ENCODE data around the gene SEMA7A.

Gene SEMA7A

GRCh38 chr15:74424901-74425528, 8.7 kb downstream of the SEMA7A start:
- H3K27me3 Mint-ChIP-seq (ENCODE audit: low read depth), result peaks cover 13% of the 10 kb centered on the region
- H3K36me3 Mint-ChIP-seq (ENCODE audit: low read depth), result no peaks in the 10 kb centered on the region
- no peaks in the 10 kb centered on the region for H3K9me3 Mint-ChIP-seq

DNA sequence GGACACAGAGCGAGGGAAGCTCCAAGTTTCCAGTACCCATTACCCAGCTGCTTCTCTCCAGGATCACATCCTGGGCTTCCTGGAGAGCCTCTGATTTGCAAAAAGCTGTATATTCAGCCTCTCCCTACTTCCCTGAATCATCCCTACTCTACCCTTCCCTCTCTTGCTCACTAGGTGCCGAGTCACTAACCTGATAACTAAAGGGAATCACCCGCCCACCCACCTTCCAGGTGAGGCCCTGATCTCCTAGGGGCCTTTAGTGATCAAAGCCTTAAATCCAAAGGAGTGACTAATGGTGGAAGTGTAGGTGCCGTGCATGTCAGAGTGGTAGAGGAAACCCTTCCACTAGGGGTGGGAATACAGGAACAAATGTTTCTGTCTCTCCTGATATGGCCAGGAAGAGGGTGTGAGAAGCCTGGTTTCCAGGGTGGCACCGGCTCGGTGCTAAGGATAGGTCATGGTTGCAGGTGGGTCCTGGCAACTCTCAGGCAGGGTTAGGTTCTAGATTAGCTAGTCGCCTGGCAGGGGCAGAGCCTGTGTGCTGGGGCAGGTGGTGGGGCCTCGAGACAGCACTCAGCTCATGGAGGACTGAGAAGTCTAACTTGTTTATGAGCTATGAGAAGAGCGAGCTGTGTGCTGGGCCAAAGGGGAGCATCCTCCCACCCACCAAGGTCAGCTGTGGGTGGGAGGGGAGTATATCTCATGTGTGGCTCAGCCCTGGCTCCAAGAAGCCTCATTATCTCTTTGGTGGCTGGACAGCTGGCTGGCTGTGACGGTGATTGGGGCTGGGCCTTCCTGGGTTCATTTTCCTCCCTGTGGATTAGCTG, 10.1 kb downstream of the SEMA7A start:
- TF ChIP-seq CTCF (IDR thresholded peaks at IDR 0.05; ENCODE audit: unreplicated experiment in 3 of 3), result no peak
- H3K4me1 Mint-ChIP-seq, result peaks cover 63% of the 10 kb centered on the region
- peaks cover 10% of the 10 kb centered on the region for H3K27me3 Mint-ChIP-seq (ENCODE audit: low read depth)

More at GRCh38 chr15:74424901-74425528, 8.7 kb downstream of the SEMA7A start:
- H3K4me3 Mint-ChIP-seq, result no peak overlapping the region
- peaks cover 63% of the 10 kb centered on the region for H3K4me1 Mint-ChIP-seq
- H3K27ac Mint-ChIP-seq, result peak overlapping the region in 1 of 3 experiments; percentile 83
- TF ChIP-seq CTCF (IDR thresholded peaks at IDR 0.05; ENCODE audit: unreplicated experiment in 3 of 3), result no peak

DNA sequence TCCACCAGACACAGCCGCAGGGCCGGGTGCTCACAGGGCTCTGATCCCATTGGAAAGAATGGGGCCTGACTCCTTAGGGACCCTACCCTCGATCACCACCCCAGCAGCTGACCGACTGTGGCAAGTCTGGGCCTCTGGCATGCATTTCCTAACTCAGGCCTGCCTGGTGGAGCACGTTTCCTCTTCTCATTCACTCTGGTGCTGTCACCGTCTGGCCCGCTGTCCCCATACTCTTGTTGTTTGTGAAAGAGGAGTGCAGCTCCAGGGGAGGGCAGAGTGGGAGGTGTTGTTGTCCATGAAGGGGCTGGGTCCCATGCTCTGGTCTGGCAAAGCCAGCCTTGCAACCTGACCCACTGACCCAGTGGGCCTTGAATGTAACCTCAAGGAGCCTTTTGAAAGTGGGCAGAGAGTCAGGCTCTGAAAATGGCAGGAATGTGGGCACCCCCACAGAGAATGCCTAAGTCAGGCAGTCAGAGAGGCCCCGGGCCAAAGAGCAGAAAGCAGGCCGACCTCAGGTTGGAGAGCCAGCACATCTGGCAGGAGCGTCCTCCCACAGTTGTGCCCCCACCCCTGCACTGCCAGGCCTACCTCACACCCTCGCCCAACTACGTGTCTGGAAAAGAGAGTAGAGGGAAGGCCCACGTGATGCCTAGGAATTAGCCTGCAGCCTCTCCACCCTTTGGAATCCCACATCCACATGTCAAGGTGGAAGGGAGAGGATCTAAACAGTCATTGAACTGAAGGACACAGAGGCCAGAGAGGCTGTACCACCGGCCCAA, 10.9 kb downstream of the SEMA7A start:
- Mint-ChIP-seq H3K27ac (peak overlapping the region; percentile 82 to 87 (median 83)), H3K4me3 (peak overlapping the region in 1 of 3 experiments; percentile 26), H3K27me3 (ENCODE audit: low read depth) (peaks cover 10% of the 10 kb centered on the region), H3K36me3 (ENCODE audit: low read depth) (no peaks in the 10 kb centered on the region), H3K4me1 (peaks cover 57% of the 10 kb centered on the region), H3K9me3 (no peaks in the 10 kb centered on the region)
- TF ChIP-seq CTCF (IDR thresholded peaks at IDR 0.05; ENCODE audit: unreplicated experiment in 3 of 3), result no peak

More for the DNA sequence above, 10.1 kb downstream of the SEMA7A start:
- Mint-ChIP-seq H3K4me3 (peak overlapping the region in 2 of 3 experiments; percentile 15 to 29), H3K36me3 (ENCODE audit: low read depth) (no peaks in the 10 kb centered on the region), H3K9me3 (no peaks in the 10 kb centered on the region), H3K27ac (peak overlapping the region; percentile 83 to 94 (median 87))

DNA sequence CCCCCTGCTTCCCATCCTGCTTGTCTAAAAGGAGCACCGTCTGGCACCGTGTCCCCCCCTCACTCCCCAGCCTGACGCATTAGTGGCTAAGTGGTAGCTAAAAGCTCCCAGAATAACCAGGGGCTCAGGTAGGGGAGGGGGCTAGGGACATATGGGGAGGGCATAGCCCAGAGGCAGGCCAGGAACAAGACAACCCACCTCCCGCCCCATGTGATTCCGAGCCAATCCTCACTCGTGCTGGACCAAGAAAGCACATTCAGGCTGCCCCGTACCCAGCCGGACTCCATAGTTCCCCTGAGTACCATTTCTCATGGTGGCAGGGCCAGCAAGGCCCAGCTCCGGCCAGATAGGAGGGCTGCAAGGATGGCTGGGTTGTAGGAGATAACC, 11.5 kb downstream of the SEMA7A start:
- no peak for TF ChIP-seq CTCF (IDR thresholded peaks at IDR 0.05; ENCODE audit: unreplicated experiment in 3 of 3)
- Mint-ChIP-seq H3K27me3 (ENCODE audit: low read depth) (peaks cover 5% of the 10 kb centered on the region), H3K36me3 (ENCODE audit: low read depth) (no peaks in the 10 kb centered on the region), H3K4me1 (peaks cover 57% of the 10 kb centered on the region), H3K4me3 (no peak overlapping the region), H3K9me3 (no peaks in the 10 kb centered on the region), H3K27ac (peak overlapping the region; percentile 70 to 87 (median 82))

- H3K9me3 Mint-ChIP-seq, result no peaks in the 10 kb centered on the region
- H3K27me3 Mint-ChIP-seq (ENCODE audit: low read depth), result peaks cover 5% of the 10 kb centered on the region
- TF ChIP-seq CTCF (IDR thresholded peaks at IDR 0.05; ENCODE audit: unreplicated experiment in 3 of 3), result no peak
- peaks cover 63% of the 10 kb centered on the region for H3K4me1 Mint-ChIP-seq
- H3K4me3 Mint-ChIP-seq, result peak overlapping the region in 1 of 3 experiments; percentile 18
- no peaks in the 10 kb centered on the region for H3K36me3 Mint-ChIP-seq (ENCODE audit: low read depth)
- H3K27ac Mint-ChIP-seq, result peak overlapping the region in 2 of 3 experiments; percentile 70 to 84
Measured at GRCh38 chr15:74421302-74422245, 12.2 kb downstream of the SEMA7A start.

Measured in nephron (organoid).